Hematopoietic multipotent progenitor cell treated with erythropoietin and hydrocortisone succinate and interleukin-3 and kit ligand, for 15 days (in vitro differentiated cells): ENCODE data around the gene EEA1.

Experiments
- DNase-seq: peaks from one replicate; pipeline ENCODE4 v3.0.0-alpha.2; 2015; ENCODE audit warnings: low spot score

EEA1 gene

GRCh38 chr12:92938018-92938417, 8.9 kb upstream of the EEA1 start:
- DNase-seq: no peak

GRCh38 chr12:92933606-92934005, 4.5 kb upstream of the EEA1 start:
- no peak for DNase-seq

- DNase-seq: no peak
Observed at GRCh38 chr12:92930421-92930820, 1.3 kb upstream of the EEA1 start.

- DNase-seq: no peak
Observed at GRCh38 chr12:92929983-92930382, 888 bp upstream of the EEA1 start.

GRCh38 chr12:92928421-92928961, 604 bp downstream of the EEA1 start:
- DNase-seq: no peak

GRCh38 chr12:92927436-92928281, 1.4 kb downstream of the EEA1 start:
- no peak for DNase-seq

GRCh38 chr12:92927055-92927435, 2.0 kb downstream of the EEA1 start:
- no peak for DNase-seq

- DNase-seq: no peak
Observed at GRCh38 chr12:92926549-92926948, 2.5 kb downstream of the EEA1 start.

GRCh38 chr12:92921877-92922276, 7.2 kb downstream of the EEA1 start:
- no peak for DNase-seq

GRCh38 chr12:92915365-92915764, 13.7 kb downstream of the EEA1 start:
- DNase-seq: no peak

- DNase-seq: no peak
Observed at GRCh38 chr12:92914170-92914569, 14.9 kb downstream of the EEA1 start.

GRCh38 chr12:92912672-92913071, 16.4 kb downstream of the EEA1 start:
- no peak for DNase-seq

- DNase-seq: no peak
Observed at GRCh38 chr12:92912052-92912451, 17.0 kb downstream of the EEA1 start.

GRCh38 chr12:92911339-92911738, 17.8 kb downstream of the EEA1 start:
- DNase-seq: no peak

- DNase-seq: no peak
Observed at GRCh38 chr12:92908108-92908507, 21.0 kb downstream of the EEA1 start.

- DNase-seq: no peak
Observed at GRCh38 chr12:92905811-92906554, 23.1 kb downstream of the EEA1 start.

GRCh38 chr12:92905258-92905810, 23.8 kb downstream of the EEA1 start:
- DNase-seq: no peak

GRCh38 chr12:92900941-92901340, 28.2 kb downstream of the EEA1 start:
- no peak for DNase-seq

GRCh38 chr12:92899386-92900001, 29.6 kb downstream of the EEA1 start:
- DNase-seq: no peak

GRCh38 chr12:92898755-92899154, 30.3 kb downstream of the EEA1 start:
- no peak for DNase-seq

GRCh38 chr12:92897844-92898243, 31.3 kb downstream of the EEA1 start:
- no peak for DNase-seq

GRCh38 chr12:92890601-92891106, 38.4 kb downstream of the EEA1 start:
- no peak for DNase-seq
